Transverse colon (tissue), 4 donors: Measurements from ENCODE around the gene NFASC. TPM values are rescaled to one million over a fixed set of nuclear protein-coding genes. Genes with fewer than 3 reads are reported as not detected.

Experiments used
- DNase-seq: peaks from one replicate; pipeline ENCODE4 v3.0.0-alpha.2; 2019
- H3K27ac ChIP-seq, 4 donors: fragments of 200-600 bp; sonication (generic); 2 replicates each; pipeline ENCODE4 v1.5.1; 2016 to 2018; ENCODE audit warnings: inconsistent platforms in 4 of 4
- H3K27me3 ChIP-seq: fragments of 200-600 bp; sonication (generic); 2 replicates; pipeline ENCODE4 v1.5.1; 2017; ENCODE audit warnings: inconsistent platforms
- H3K36me3 ChIP-seq, 4 donors: fragments of 200-600 bp; sonication (generic); 2 replicates each; pipeline ENCODE4 v1.5.1; 2017 to 2019; ENCODE audit warnings: inconsistent platforms in 4 of 4
- H3K4me1 ChIP-seq, 4 donors: fragments of 200-600 bp; sonication (generic); 2 replicates each; pipeline ENCODE4 v1.5.1; 2017 to 2020; ENCODE audit warnings: inconsistent platforms in 4 of 4
- H3K4me3 ChIP-seq, 4 donors: fragments of 200-600 bp; sonication (generic); 1 replicate in 1 of 4; 2 replicates in 3 of 4; pipeline versions ENCODE4 v1.5.1 to v1.6.1; 2017 to 2019; ENCODE audit warnings: inconsistent platforms in 4 of 4
- H3K9me3 ChIP-seq, 2 donors: fragments of 200-600 bp; sonication (generic); 2 replicates each; pipeline ENCODE4 v1.5.1; 2017 to 2019; ENCODE audit warnings: inconsistent platforms in 2 of 2
- CTCF ChIP-seq, 5 experiments: fragments of 200-600 bp in 3 of 5; fragments of 450-650 bp in 2 of 5; sonication (generic) in 3 of 5; IDR thresholded peaks; 1 replicate in 2 of 5; 2 replicates in 3 of 5; pipeline ENCODE4 v1.5.1; 2016 to 2017; ENCODE audit warnings: antibody characterized with exemption in 5 of 5, inconsistent platforms in 3 of 5, mild to moderate bottlenecking in 2 of 5, moderate library complexity in 1 of 5
- EP300 ChIP-seq: sonication (generic); formaldehyde crosslinking; IDR thresholded peaks from one replicate; pipeline ENCODE4 v1.6.1; 2017; ENCODE audit warnings: antibody characterized with exemption, low read depth
- POLR2A ChIP-seq: fragments of 450-650 bp; IDR thresholded peaks from one replicate; pipeline ENCODE4 v1.6.1; 2016; ENCODE audit warnings: antibody characterized with exemption, mild to moderate bottlenecking, moderate library complexity
- POLR2AphosphoS5 ChIP-seq, 3 donors: sonication (generic); formaldehyde crosslinking; IDR thresholded peaks; one replicate each; pipeline ENCODE4 v1.6.1; 2016; ENCODE audit warnings: antibody characterized with exemption in 3 of 3
- WGBS, 2 donors: methylation state at CpG; one replicate each; pipeline ENCODE4 v1.1.5; 2018; ENCODE audit warnings: low coverage in 1 of 2; 5-methylcytosine and 5-hydroxymethylcytosine counted together
- in situ Hi-C, 4 donors: fragments of 200-750 bp; cut with MboI; loops; one replicate each; pipeline versions ENCODE4 v1.15.0 to v1.15.1; 2017; ENCODE audit warnings: low sequenced_read_pairs in 3 of 4, low pct_ligation_motif_present in 1 of 4, low pct_unique_long_range_greater_than_20kb in 1 of 4
- intact Hi-C: fragments of 100-400 bp; cut with DNase I; formaldehyde crosslinking; loops from one replicate; pipeline ENCODE4 v1.15.1; 2023; ENCODE audit warnings: low total_unique reads
- total RNA-seq, 4 donors: library from RNA; depleted of rRNA; stranded (reverse); fragments of >200 nt; gene quantifications; one replicate each; pipeline ENCODE4 v1.1.0, GENCODE V29; 2016

NFASC gene
- total RNA-seq, 4 donors from 2014 or later: 11.3 to 48.8 (median 13.4) TPM

GRCh38 chr1:204987689-204988088 is 117.0 kb downstream of the NFASC start:
- no peak overlapping the region for H3K4me3 ChIP-seq
- 79% methylated on average over 3 of the region's 3 CpGs; no CpG with 5 or more reads in 1 of the 2 donors for WGBS, 2 donors
- no peaks in the 10 kb centered on the region for H3K4me1 ChIP-seq
- TF ChIP-seq POLR2AphosphoS5 (IDR thresholded peaks at IDR 0.05) (no peak), POLR2A (no peak), CTCF (IDR thresholded peaks at IDR 0.05) (no peak), EP300 (no peak)
- no peaks in the 10 kb centered on the region for H3K27me3 ChIP-seq
- no peak overlapping the region for H3K27ac ChIP-seq
- no peaks in the 10 kb centered on the region for H3K36me3 ChIP-seq
- in situ Hi-C loops: loop anchor here in 2 of 4 donors (10.0 kb wide), 3 partner anchors 67 to 267 kb away; no protein-coding TSS in a partner anchor
- intact Hi-C loops: loop anchor here (5.0 kb wide), 1 partner anchor 75 kb away; no protein-coding TSS in a partner anchor
- no peaks in the 10 kb centered on the region for H3K9me3 ChIP-seq
- no peak for DNase-seq

GRCh38 chr1:204988196-204988595 is 117.5 kb downstream of the NFASC start:
- in situ Hi-C loops: loop anchor here in 2 of 4 donors (10.0 kb wide), 3 partner anchors 67 to 267 kb away; no protein-coding TSS in a partner anchor
- H3K4me1 ChIP-seq: no peaks in the 10 kb centered on the region
- H3K9me3 ChIP-seq: no peaks in the 10 kb centered on the region
- WGBS, 2 donors: 54 to 70% methylated on average over 2 to 4 of the region's 4 CpGs
- no peak overlapping the region for H3K4me3 ChIP-seq
- H3K27me3 ChIP-seq: no peaks in the 10 kb centered on the region
- no peak for DNase-seq
- H3K36me3 ChIP-seq: no peaks in the 10 kb centered on the region
- intact Hi-C loops: loop anchor here (5.0 kb wide), 1 partner anchor 74 kb away; no protein-coding TSS in a partner anchor
- H3K27ac ChIP-seq: no peak overlapping the region
- TF ChIP-seq CTCF (IDR thresholded peaks at IDR 0.05) (no peak), POLR2A (no peak)

- WGBS, 2 donors: 52 to 64% methylated on average over 4 to 16 of the region's 16 CpGs
- Histone ChIP-seq H3K36me3 (no peaks in the 10 kb centered on the region), H3K27ac (peak overlapping the region in 1 of 4 donors; percentile 46), H3K4me1 (no peaks in the 10 kb centered on the region), H3K27me3 (no peaks in the 10 kb centered on the region), H3K4me3 (no peak overlapping the region), H3K9me3 (no peaks in the 10 kb centered on the region)
- intact Hi-C loops (loop anchor here (5.0 kb wide), 1 partner anchor 73 kb away; no protein-coding TSS in a partner anchor), in situ Hi-C loops (loop anchor here in 2 of 4 donors (10.0 kb wide), 3 partner anchors 65 to 265 kb away; no protein-coding TSS in a partner anchor)
- peak; percentile 59 for DNase-seq
- TF ChIP-seq CTCF (IDR thresholded peaks at IDR 0.05) (peak; percentile 80 to 91 (median 86)), POLR2AphosphoS5 (IDR thresholded peaks at IDR 0.05) (no peak)
Observed at GRCh38 chr1:204989266-204990058, 118.8 kb downstream of the NFASC start.

GRCh38 chr1:204990059-204990664 is 119.5 kb downstream of the NFASC start:
- intact Hi-C loops (no loop called here), in situ Hi-C loops (no loop called here)
- no peaks in the 10 kb centered on the region for H3K27me3 ChIP-seq
- H3K36me3 ChIP-seq: no peaks in the 10 kb centered on the region
- 77% methylated on average over 2 of the region's 3 CpGs; no CpG with 5 or more reads in 1 of the 2 donors for WGBS, 2 donors
- no peaks in the 10 kb centered on the region for H3K4me1 ChIP-seq
- no peak for TF ChIP-seq POLR2A
- TF ChIP-seq EP300: no peak
- no peak for TF ChIP-seq POLR2AphosphoS5 (IDR thresholded peaks at IDR 0.05)
- TF ChIP-seq CTCF (IDR thresholded peaks at IDR 0.05): no peak
- DNase-seq: no peak
- no peaks in the 10 kb centered on the region for H3K9me3 ChIP-seq
- H3K4me3 ChIP-seq: no peak overlapping the region
- peak overlapping the region in 1 of 4 donors; percentile 46 for H3K27ac ChIP-seq
